ENCODE measurements around the gene NHSL2.

NHSL2 gene

DNA sequence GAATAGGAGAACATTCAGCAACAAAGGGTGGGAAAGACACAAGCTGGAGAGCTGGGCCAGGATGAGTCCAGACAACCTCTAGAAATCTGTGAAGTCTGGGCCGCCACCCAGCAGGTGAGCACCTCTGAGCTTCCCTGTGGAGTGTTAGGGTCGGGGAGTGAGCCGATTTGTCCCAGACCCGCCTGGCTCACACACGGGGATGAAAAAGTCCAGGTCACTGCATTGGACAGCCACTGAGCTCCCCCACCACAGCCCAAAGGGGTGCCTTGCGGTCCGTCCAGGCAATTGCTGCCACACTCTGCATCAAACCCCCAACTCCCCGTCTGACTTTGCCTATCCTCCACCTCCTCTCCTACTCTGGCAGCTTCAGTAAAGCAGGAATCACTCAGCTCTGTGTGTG is 38.7 kb downstream of the NHSL2 start:
- in situ Hi-C loops (cut with MboI; ENCODE audit: low sequenced_read_pairs, unreplicated experiment), result no loop called here
- DNase-seq (ENCODE audit: low spot score), result no peak
- TF ChIP-seq, protein P1, sequence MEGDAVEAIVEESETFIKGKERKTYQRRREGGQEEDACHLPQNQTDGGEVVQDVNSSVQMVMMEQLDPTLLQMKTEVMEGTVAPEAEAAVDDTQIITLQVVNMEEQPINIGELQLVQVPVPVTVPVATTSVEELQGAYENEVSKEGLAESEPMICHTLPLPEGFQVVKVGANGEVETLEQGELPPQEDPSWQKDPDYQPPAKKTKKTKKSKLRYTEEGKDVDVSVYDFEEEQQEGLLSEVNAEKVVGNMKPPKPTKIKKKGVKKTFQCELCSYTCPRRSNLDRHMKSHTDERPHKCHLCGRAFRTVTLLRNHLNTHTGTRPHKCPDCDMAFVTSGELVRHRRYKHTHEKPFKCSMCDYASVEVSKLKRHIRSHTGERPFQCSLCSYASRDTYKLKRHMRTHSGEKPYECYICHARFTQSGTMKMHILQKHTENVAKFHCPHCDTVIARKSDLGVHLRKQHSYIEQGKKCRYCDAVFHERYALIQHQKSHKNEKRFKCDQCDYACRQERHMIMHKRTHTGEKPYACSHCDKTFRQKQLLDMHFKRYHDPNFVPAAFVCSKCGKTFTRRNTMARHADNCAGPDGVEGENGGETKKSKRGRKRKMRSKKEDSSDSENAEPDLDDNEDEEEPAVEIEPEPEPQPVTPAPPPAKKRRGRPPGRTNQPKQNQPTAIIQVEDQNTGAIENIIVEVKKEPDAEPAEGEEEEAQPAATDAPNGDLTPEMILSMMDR (IDR thresholded peaks at IDR 0.05; ENCODE audit: borderline replicate concordance, control extremely low read depth, extremely low read depth, insufficient read depth, missing control alignments), result no peak

- in situ Hi-C loops (cut with MboI; ENCODE audit: low sequenced_read_pairs, unreplicated experiment), result no loop called here
- TF ChIP-seq, protein P1 (IDR thresholded peaks at IDR 0.05; ENCODE audit: borderline replicate concordance, control extremely low read depth, extremely low read depth, insufficient read depth, missing control alignments), result no peak
- no peak for DNase-seq (ENCODE audit: low spot score)
These were observed 39.3 kb downstream of the NHSL2 start for GRCh38 chrX:71949844-71950445.

GRCh38 chrX:71953391-71953790 is 42.7 kb downstream of the NHSL2 start:
- TF ChIP-seq, protein P1 (IDR thresholded peaks at IDR 0.05; ENCODE audit: borderline replicate concordance, control extremely low read depth, extremely low read depth, insufficient read depth, missing control alignments), result no peak
- DNase-seq (ENCODE audit: low spot score), result no peak
- in situ Hi-C loops (cut with MboI; ENCODE audit: low sequenced_read_pairs, unreplicated experiment), result no loop called here

DNA sequence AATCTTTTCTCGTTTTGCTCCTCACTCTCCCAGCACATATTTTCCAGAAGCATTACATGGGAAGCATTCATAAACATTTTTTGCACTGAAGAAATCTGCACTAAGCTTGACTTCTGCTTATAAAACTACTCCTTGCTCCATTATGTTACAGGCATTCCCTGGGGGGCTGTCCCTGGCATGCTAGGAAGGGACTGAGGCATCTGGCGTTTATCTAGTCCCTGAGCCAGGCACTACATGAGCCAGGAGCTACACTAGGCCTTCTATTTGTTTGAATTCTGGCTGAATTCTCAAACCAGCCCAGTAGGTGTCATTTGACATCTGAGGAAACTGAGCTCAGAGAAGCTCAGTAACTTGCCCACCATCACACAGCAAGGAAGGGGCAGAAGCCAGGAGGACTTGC is 43.3 kb downstream of the NHSL2 start:
- TF ChIP-seq, protein P1 (IDR thresholded peaks at IDR 0.05; ENCODE audit: borderline replicate concordance, control extremely low read depth, extremely low read depth, insufficient read depth, missing control alignments), result no peak
- no peak for DNase-seq (ENCODE audit: low spot score)
- in situ Hi-C loops (cut with MboI; ENCODE audit: low sequenced_read_pairs, unreplicated experiment), result no loop called here

- in situ Hi-C loops (cut with MboI; ENCODE audit: low sequenced_read_pairs, unreplicated experiment), result no loop called here
- TF ChIP-seq, protein P1 (IDR thresholded peaks at IDR 0.05; ENCODE audit: borderline replicate concordance, control extremely low read depth, extremely low read depth, insufficient read depth, missing control alignments), result no peak
- DNase-seq (ENCODE audit: low spot score), result no peak
These were observed 43.8 kb downstream of the NHSL2 start for GRCh38 chrX:71954458-71954857.

- in situ Hi-C loops (cut with MboI; ENCODE audit: low sequenced_read_pairs, unreplicated experiment), result no loop called here
- TF ChIP-seq, protein P1 (IDR thresholded peaks at IDR 0.05; ENCODE audit: borderline replicate concordance, control extremely low read depth, extremely low read depth, insufficient read depth, missing control alignments), result no peak
- no peak for DNase-seq (ENCODE audit: low spot score)
These were observed 45.0 kb downstream of the NHSL2 start for GRCh38 chrX:71955530-71956120.
